ENCODE measurements around the gene WFDC1. TPM values are rescaled to one million over a fixed set of nuclear protein-coding genes. Genes with fewer than 3 reads are reported as not detected.

Gene WFDC1
- total RNA-seq (ENCODE audit: low replicate concordance), result not detected in 2 replicates

- Mint-ChIP-seq H3K4me3 (peak within 1 kb of the TSS; percentile 28), H3K27me3 (ENCODE audit: insufficient read depth, low read depth) (peaks cover 8% of the 10 kb centered on the region), H3K36me3 (no peaks in the 10 kb centered on the region), H3K4me1 (peaks cover 40% of the 10 kb centered on the region), H3K9me3 (no peaks in the 10 kb centered on the region), H3K27ac (peak within 1 kb of the TSS; percentile 60)
- Histone ChIP-seq H3K9ac (no peak within 1 kb of the TSS), H3K36me3 (no peaks in the 10 kb centered on the region), H3K4me3 (no peak within 1 kb of the TSS), H3K79me2 (ENCODE audit: low read depth) (no peaks in the 10 kb centered on the region), H3K4me2 (peak within 1 kb of the TSS; percentile 27), H3K27me3 (peaks cover 6% of the 10 kb centered on the region), H3K27ac (no peak within 1 kb of the TSS), H4K20me1 (ENCODE audit: low read depth) (no peaks in the 10 kb centered on the region), H3K4me1 (peaks cover 11% of the 10 kb centered on the region), H2AFZ (replicated peaks) (peak within 1 kb of the TSS; percentile 68), H3F3A (ENCODE audit: low read depth) (no peaks in the 10 kb centered on the region), H3K9me3 (ENCODE audit: low read depth) (no peaks in the 10 kb centered on the region)
- TF ChIP-seq EZH2 (IDR thresholded peaks at IDR 0.05) (no peak), CTCF (IDR thresholded peaks at IDR 0.05) (no peak), EZH2phosphoT487 (IDR thresholded peaks at IDR 0.05) (no peak)
- peak; percentile 37 for DNase-seq (ENCODE audit: low spot score)
These were observed at the start of gene WFDC1 for GRCh38 chr16:84294531-84295142. TSS of gene WFDC1 (plus strand) at chr16:84294878. CDS start at chr16:84294972, 94 bp downstream.

GRCh38 chr16:84245956-84246678, 48.6 kb upstream of the WFDC1 start:
- Histone ChIP-seq H3K27me3 (no peaks in the 10 kb centered on the region), H3K27ac (no peak overlapping the region), H3K9me3 (ENCODE audit: low read depth) (no peaks in the 10 kb centered on the region), H3K4me2 (no peak overlapping the region), H2AFZ (replicated peaks) (no peak overlapping the region), H4K20me1 (ENCODE audit: low read depth) (no peaks in the 10 kb centered on the region), H3K4me3 (no peak overlapping the region), H3K9ac (no peak overlapping the region), H3F3A (ENCODE audit: low read depth) (no peaks in the 10 kb centered on the region), H3K79me2 (ENCODE audit: low read depth) (no peaks in the 10 kb centered on the region), H3K36me3 (no peaks in the 10 kb centered on the region), H3K4me1 (no peaks in the 10 kb centered on the region)
- Mint-ChIP-seq H3K4me3 (no peak overlapping the region), H3K36me3 (no peaks in the 10 kb centered on the region), H3K4me1 (peaks cover 12% of the 10 kb centered on the region), H3K27me3 (ENCODE audit: insufficient read depth, low read depth) (peaks cover 8% of the 10 kb centered on the region), H3K27ac (peak overlapping the region; percentile 20), H3K9me3 (no peaks in the 10 kb centered on the region)
- DNase-seq (ENCODE audit: low spot score), result no peak
- TF ChIP-seq CTCF (IDR thresholded peaks at IDR 0.05) (no peak), EZH2phosphoT487 (IDR thresholded peaks at IDR 0.05) (no peak), EZH2 (IDR thresholded peaks at IDR 0.05) (no peak)

GRCh38 chr16:84246679-84247077, 48.0 kb upstream of the WFDC1 start:
- no peak overlapping the region for H3K4me3 ChIP-seq
- H3F3A ChIP-seq (ENCODE audit: low read depth), result no peaks in the 10 kb centered on the region
- no peak for TF ChIP-seq EZH2 (IDR thresholded peaks at IDR 0.05)
- Mint-ChIP-seq H3K36me3 (no peaks in the 10 kb centered on the region), H3K27me3 (ENCODE audit: insufficient read depth, low read depth) (peaks cover 8% of the 10 kb centered on the region), H3K27ac (peak overlapping the region; percentile 12), H3K4me3 (no peak overlapping the region), H3K4me1 (peaks cover 17% of the 10 kb centered on the region), H3K9me3 (no peaks in the 10 kb centered on the region)
- no peak overlapping the region for H3K4me2 ChIP-seq
- no peak overlapping the region for H2AFZ ChIP-seq (replicated peaks)
- no peaks in the 10 kb centered on the region for H3K79me2 ChIP-seq (ENCODE audit: low read depth)
- H3K9me3 ChIP-seq (ENCODE audit: low read depth), result no peaks in the 10 kb centered on the region
- no peak overlapping the region for H3K9ac ChIP-seq
- H4K20me1 ChIP-seq (ENCODE audit: low read depth), result no peaks in the 10 kb centered on the region
- H3K27ac ChIP-seq, result no peak overlapping the region
- no peak for DNase-seq (ENCODE audit: low spot score)
- H3K27me3 ChIP-seq, result no peaks in the 10 kb centered on the region
- H3K36me3 ChIP-seq, result no peaks in the 10 kb centered on the region
- no peaks in the 10 kb centered on the region for H3K4me1 ChIP-seq

- no peaks in the 10 kb centered on the region for H3K4me1 ChIP-seq
- H3K4me3 ChIP-seq, result no peak overlapping the region
- H3K4me1 Mint-ChIP-seq, result peaks cover 23% of the 10 kb centered on the region
- H3K36me3 Mint-ChIP-seq, result no peaks in the 10 kb centered on the region
- no peak overlapping the region for H3K4me3 Mint-ChIP-seq
- no peak overlapping the region for H2AFZ ChIP-seq (replicated peaks)
- H3K36me3 ChIP-seq, result no peaks in the 10 kb centered on the region
- H3K9me3 ChIP-seq (ENCODE audit: low read depth), result no peaks in the 10 kb centered on the region
- no peak overlapping the region for H3K27ac ChIP-seq
- no peak for DNase-seq (ENCODE audit: low spot score)
- no peaks in the 10 kb centered on the region for H4K20me1 ChIP-seq (ENCODE audit: low read depth)
- H3K9me3 Mint-ChIP-seq, result no peaks in the 10 kb centered on the region
- no peak overlapping the region for H3K9ac ChIP-seq
- no peaks in the 10 kb centered on the region for H3K79me2 ChIP-seq (ENCODE audit: low read depth)
- no peaks in the 10 kb centered on the region for H3K27me3 ChIP-seq
- H3K4me2 ChIP-seq, result no peak overlapping the region
- no peaks in the 10 kb centered on the region for H3F3A ChIP-seq (ENCODE audit: low read depth)
- TF ChIP-seq CTCF (IDR thresholded peaks at IDR 0.05) (no peak), EZH2 (IDR thresholded peaks at IDR 0.05) (no peak), EZH2phosphoT487 (IDR thresholded peaks at IDR 0.05) (no peak)
- peaks cover 11% of the 10 kb centered on the region for H3K27me3 Mint-ChIP-seq (ENCODE audit: insufficient read depth, low read depth)
- H3K27ac Mint-ChIP-seq, result no peak overlapping the region
These were observed 47.3 kb upstream of the WFDC1 start for GRCh38 chr16:84247331-84247730.

Data from neural progenitor cell (in vitro differentiated cells).